Erythroblast (primary cell): ENCODE data around the gene IPCEF1.
"Not testable (repeated sequence)": the region's sequence is repeated elsewhere in the genome, so short reads cannot be mapped to it uniquely, and the experiment has no call there.

Source experiments
- DNase-seq, 2 experiments: peaks; one replicate each; lab custom pipeline; 2025; lab: John Stamatoyannopoulos, UW
- GATA1 ChIP-seq: IDR thresholded peaks from 2 replicates; pipeline ENCODE4 v1.6.1; 2011; ENCODE audit warnings: low read depth, mild to moderate bottlenecking, control low read depth, low read length, moderate library complexity
- POLR2A ChIP-seq: IDR thresholded peaks from 2 replicates; pipeline ENCODE4 v1.6.1; 2011; ENCODE audit warnings: mild to moderate bottlenecking, low read length

The IPCEF1 gene

DNA sequence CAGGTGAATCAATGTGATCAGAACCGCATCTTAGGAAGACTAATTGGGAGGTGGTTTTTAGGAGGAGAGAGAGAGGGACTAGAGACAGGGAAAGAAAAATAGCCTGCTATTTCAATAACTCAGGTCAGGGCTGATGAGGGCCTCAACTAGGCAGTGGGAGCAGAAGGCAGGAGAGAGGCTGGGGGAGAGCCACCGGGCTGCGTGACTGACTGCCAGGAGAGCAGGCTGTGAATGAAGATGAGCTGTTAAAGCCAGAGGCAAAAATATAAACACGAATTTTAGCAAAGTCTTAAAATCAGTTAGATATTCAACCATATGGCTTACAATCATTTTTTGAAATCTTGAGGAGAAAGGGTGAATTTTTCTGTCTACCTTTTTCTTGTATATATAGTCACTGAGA is 149.6 kb downstream of the IPCEF1 start:
- DNase-seq = no peak
- TF ChIP-seq GATA1 (no peak), POLR2A (no peak)

DNA sequence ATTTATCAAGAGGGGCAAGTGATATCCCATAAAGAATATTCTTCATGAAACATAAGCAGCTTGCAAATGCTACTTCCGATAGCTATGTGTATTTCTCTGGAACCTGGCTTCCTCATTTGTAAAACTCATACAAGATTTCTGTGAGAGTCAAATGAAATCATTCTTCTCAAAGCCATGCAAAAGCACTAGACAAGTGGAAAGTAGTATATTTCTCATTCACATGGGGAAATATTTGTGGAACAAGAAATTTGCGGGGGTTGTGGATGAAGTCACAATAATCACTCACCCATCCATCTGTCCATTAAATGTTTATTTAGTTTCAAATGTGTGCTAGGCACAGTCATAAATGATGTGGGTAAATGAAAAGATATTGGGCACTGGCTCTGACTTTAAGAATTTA is 150.5 kb downstream of the IPCEF1 start:
- TF ChIP-seq GATA1 = no peak
- TF ChIP-seq POLR2A = no peak
- no peak for DNase-seq

DNA sequence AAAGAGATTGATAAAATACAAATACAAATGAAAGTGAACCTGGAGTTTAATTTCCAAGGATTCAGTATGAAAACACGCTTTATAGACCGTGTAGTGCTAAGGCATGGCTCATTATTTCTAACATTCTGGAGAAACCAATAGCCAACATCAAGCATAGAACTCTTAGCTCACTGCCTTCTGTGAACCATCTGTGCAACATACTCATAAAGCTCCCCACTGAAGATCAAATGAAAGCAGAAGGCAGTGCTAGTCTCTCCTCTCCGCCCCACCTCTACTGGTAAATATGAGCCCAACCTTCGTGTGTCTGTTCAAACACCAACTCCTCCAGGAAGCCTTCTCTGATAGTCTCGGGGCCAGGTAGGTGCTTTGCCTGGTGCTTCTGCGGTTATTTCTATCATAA is 153.6 kb downstream of the IPCEF1 start:
- no peak for DNase-seq
- TF ChIP-seq GATA1 = no peak
- no peak for TF ChIP-seq POLR2A

DNA sequence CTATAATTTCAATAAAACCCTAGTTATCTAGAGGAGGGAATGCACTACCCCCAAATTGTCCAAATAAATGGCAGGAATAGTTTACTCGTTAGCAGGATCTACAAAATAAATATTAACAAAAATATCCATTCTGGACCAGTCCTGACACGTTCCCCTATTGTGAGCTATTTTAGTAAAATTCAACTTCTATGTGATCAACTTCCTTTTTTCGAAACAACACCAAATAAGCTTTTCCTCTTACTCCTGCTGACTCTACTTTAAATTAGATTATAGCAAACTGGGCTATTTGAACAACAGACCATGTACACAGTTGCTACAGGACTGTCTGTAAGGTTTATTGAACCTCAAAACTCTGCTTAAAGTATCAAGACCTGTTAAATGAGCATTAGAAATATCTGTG is 154.3 kb downstream of the IPCEF1 start:
- TF ChIP-seq GATA1 = no peak
- TF ChIP-seq POLR2A = no peak
- DNase-seq = no peak

DNA sequence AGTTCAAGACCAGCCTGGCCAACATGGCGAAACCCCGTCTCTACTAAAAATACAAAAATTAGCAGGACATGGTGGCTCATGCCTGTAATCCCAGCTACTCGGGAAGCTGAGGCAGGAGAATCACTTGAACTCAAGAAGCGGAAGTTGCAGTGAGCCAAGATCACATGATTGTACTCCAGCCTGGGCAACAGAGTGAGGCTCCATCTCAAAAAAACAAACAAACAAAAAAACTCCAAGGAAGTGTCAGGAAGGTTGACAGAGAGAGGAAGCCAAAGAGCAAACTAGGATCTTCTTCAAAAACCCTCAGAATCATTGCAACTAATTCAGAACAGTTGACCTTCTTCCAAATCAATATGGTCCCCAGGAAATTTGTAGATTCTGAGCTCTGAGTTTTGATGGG is 154.9 kb downstream of the IPCEF1 start:
- not testable (repeated sequence) for DNase-seq

DNA sequence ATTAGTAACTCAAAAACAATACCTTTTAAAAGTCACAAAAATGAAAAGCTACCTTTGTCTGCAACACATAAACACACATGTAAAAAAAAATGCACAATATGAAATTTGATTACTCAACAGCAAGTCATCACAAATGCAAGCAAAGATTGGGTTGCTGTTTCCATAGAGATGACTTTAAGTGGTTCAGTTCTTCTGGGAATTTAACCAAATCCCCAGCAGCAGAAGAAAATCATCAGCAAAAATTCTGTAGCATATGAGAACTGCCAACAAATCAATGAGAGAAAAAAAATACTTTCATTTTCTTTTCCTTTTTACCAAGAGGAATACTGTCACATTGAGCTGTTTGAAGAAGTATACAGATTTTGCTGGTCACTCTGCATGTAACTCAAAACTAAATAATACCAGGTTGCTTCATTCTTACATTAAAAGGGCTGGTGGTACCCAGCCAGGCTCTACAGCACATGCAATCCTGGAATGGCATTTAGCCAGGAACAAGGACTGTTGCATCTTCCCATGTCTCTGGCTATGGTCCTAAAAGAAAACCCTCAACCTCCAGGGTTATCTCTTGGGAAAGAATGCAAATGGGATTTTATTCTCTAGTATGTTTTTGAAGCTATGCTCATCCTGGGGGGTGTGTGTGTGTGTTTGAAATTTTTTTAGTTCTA is 159.3 kb downstream of the IPCEF1 start:
- DNase-seq = no peak

DNA sequence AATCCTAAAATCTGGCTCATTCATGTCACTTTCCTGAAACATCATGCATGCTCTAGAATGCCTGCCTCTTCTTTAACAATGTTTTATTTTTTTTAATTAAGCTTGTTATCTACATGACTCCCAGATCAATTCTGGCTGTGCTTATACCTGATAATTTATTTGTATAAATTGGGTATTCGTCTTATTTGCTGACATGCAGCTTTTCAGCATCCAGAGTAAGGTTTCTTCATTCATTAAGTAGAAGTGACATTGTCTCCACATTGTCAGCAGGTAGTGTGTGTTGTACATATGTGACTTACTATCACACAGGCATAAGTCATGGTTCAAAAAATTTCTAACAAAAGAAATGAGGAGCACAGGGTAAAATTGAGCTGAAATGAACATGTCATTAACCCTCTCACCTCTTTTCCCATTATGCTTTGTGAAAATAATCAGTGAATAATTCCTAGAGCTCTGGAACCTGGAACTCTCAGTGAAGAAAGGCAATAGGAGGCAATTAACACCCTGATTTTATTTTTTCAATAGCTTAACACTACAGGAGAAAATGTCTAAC is 160.2 kb downstream of the IPCEF1 start:
- no peak for DNase-seq
- TF ChIP-seq GATA1 (no peak), POLR2A (no peak)

More for the DNA sequence above, 159.3 kb downstream of the IPCEF1 start:
- TF ChIP-seq GATA1 (no peak), POLR2A (no peak)

DNA sequence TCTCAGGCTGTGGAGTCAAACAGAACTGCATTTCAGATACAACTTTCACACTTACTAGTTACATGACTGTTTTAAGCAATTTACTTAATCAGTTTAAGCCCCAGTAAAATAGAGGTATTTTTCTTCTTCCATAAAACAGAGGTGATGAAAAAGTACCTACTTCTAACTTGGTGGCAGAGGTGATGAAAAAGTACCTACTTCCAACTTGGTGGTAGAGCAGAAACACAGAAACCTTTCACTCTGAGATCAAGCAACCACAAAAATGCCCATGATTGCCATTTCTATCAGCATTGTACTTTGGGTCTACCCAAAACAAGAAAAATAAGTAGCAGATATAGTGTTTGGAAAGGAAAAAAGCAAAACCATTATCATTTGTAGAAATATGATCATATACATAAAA is 168.9 kb downstream of the IPCEF1 start:
- no peak for TF ChIP-seq GATA1
- TF ChIP-seq POLR2A = no peak

DNA sequence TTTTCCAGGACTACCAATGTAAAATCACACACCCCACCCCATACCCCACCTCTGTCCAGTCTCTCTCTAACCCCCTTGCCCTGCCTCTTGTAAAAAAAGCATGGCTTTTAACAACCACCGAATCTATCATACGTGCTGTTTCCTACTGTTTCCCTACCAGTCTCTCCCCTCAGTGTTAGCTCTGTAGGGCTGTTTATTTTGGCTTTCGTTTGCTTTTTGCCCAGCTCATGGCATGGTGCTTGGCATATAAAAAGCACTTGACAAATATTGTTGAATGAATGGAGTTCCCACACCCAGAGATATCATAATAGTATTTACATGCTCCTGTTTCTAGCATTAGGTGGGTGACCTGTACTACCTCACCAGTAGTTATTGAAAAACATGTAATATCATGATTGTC is 169.4 kb downstream of the IPCEF1 start:
- DNase-seq = no peak
- no peak for TF ChIP-seq GATA1
- TF ChIP-seq POLR2A = no peak

More for the DNA sequence above, 168.9 kb downstream of the IPCEF1 start:
- no peak for DNase-seq

DNA sequence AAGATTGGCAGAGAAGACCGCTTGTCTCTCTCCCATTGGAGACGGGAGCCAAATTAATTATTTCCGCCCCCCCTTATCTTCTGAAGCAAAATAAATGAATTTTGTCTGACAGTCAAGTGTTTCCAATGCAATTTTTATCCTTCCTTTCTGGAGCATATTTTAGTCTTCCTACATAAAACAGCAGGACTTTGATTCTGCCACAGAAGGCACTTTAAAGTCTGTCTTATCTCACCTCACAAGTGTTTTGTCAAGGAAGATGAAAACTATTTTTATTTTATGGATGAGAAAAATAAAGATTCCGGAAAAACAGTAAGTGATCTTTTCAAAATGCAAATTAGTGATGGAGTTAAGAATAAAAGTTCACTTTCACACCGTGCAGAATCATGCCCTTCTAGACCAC is 177.2 kb downstream of the IPCEF1 start:
- TF ChIP-seq GATA1 (no peak), POLR2A (no peak)
- DNase-seq = no peak

DNA sequence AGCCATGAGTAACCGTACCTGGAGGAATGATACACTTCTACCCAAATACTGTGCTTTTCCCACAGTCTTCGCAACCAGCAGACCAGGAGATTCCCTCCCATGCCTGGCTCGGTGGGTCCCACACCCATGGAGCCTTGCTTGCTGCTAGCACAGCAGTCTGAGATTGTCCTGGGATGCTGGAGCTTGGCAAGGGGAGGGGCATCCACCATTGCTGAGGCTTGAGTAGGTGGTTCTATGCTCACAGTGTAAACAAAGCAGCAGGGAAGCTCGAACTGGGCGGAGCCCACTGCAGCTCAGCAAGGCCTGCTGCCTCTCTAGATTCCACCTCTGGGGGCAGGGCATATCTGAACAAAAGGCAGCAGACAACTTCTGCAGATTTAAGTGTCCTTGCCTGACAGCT is 184.2 kb downstream of the IPCEF1 start:
- not testable (repeated sequence) for DNase-seq

DNA sequence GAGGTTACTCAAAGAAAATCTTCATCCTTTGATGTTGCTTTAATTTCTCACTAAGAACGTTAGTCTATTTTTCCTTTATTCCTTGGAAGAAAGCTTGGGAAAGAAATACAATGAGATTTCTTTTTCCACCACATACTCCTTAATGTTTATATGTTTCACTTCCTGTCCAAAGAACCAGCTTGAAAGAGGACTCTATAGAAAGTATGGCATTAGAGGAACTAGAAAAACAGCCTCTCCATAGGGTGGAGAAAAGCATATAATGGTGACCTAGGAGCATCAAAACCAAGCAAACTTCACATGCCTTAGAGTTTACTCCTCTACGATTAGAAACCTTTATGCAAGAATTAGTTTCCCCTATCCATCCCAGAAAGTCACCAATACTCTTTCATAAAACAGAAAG is 186.5 kb downstream of the IPCEF1 start:
- no peak for TF ChIP-seq GATA1
- no peak for TF ChIP-seq POLR2A
- DNase-seq = no peak

DNA sequence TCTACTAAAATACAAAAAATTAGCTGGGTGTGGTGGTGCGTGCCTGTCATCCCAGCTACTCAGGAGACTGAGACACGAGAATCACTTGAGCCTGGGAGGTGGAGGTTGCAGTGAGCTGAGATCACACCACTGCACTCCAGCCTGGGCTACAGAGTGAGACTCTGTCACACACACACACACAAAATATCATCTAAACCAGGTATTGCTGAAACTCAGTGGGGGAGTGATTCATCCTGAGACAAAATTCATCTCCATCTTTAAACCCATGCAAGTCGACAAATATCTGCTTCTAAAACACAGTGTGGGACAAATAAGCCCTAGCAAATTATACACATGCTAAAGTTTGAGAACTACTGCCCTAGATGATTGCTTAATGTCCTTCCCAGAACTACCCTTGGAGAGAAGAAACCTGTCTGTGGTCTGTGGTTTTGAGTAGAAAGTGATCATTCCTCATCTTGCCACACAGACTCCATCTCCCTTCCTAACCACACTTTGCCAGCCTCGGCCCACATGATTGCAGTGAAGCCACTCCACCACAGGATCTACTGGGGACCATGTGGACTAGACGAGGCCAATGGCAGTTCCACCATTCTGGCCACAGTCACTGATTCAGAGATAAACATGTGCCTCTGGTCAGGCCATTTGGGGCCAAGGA is 187.3 kb downstream of the IPCEF1 start:
- TF ChIP-seq GATA1 (no peak), POLR2A (no peak)
- DNase-seq = no peak

DNA sequence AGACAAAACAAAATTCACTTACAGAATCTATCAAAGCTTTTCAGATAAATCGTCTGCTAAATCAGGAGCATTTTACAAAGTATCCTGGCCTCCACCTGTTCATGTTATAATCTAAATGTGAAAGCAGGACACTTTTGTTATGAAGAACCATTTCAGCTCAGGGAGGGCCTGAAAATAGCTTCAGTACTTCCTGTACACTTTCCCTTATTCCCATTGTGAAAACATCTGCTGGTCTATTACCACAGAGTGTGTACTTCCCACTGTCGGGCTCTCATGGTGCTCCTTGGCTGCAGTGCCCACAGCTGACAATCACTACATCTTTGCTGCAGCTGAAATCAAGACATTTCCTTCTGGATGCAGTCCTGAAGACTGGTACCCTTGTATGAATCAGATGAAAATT is 189.5 kb downstream of the IPCEF1 start:
- DNase-seq = no peak
- no peak for TF ChIP-seq POLR2A
- no peak for TF ChIP-seq GATA1

DNA sequence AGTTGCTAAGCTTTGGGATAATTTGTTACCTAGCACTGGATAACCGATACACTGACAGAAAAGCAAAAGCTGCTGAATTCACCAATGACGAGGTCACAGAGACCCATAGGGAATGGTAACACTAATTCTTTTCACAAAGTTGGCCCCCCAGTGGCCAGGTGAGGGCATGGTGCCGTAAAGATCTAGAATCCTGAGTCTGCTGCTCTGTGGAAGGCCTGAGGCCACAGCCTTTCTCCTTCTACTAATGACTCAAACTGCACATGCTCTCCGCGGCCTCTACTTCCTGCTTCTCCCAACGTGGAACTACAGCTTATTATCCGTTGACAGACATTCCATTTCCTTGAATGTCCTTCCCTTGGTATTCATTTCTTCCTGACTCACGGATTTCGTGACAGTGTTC is 190.5 kb downstream of the IPCEF1 start:
- DNase-seq = no peak
- TF ChIP-seq GATA1 = no peak
- no peak for TF ChIP-seq POLR2A

DNA sequence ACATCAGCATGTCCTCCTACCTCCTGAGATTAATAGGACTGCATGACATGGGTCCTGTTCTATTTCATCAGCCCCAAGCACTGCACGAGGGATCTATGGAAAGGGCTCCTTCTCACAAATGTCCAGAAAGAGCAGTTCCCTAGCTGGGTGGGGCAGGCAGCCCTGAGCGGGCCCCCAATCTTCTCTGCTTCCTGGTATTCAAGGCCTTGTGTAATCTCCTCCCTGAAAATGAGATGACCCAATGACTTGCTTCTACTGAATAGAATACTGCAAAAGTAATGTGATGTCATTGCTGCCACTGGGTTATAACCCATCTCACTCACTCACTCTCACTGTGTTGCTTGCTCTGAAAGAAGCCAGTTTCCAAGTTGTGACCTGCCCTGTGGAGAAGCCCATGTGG is 191.1 kb downstream of the IPCEF1 start:
- TF ChIP-seq GATA1 = no peak
- TF ChIP-seq POLR2A = no peak
- DNase-seq = no peak
